ENCODE measurements around the gene NECTIN3.

- TF ChIP-seq CTCF (IDR thresholded peaks at IDR 0.05) (no peak), POLR2A (IDR thresholded peaks at IDR 0.05) (no peak)
Observed at GRCh38 chr3:111164621-111165020, 93.0 kb downstream of the NECTIN3 start.

Data from heart left ventricle (tissue), 13 donors.